Measurements from ENCODE around the gene INKA2. TPM values are rescaled to one million over a fixed set of nuclear protein-coding genes. Genes with fewer than 3 reads are reported as not detected.

INKA2 gene
- total RNA-seq (37.7 TPM), polyA plus RNA-seq (ENCODE audit: insufficient read depth in 1 of 8, insufficient read length in 8 of 8, low replicate concordance in 1 of 8) (10 to 100 TPM; 27.3 to 61.9 (median 44.6) TPM)
- long read RNA-seq, donor 1, full-length matches to known transcripts: 15 of 15 reads
- long read RNA-seq, donor 1, partial matches to known transcripts: 0 of 15 reads
- long read RNA-seq, donor 1, other reads (novel, unspliced or antisense): 0 of 15 reads
- long read RNA-seq, donor 2, full-length matches to known transcripts: 1 of 1 reads
- long read RNA-seq, donor 2, partial matches to known transcripts: 0 of 1 reads
- long read RNA-seq, donor 2, other reads (novel, unspliced or antisense): 0 of 1 reads
- long read RNA-seq, donor 3, full-length matches to known transcripts: 41 of 41 reads
- long read RNA-seq, donor 3, partial matches to known transcripts: 0 of 41 reads
- long read RNA-seq, donor 3, other reads (novel, unspliced or antisense): 0 of 41 reads
- long read RNA-seq, donor 4, full-length matches to known transcripts: 10 of 10 reads
- long read RNA-seq, donor 4, partial matches to known transcripts: 0 of 10 reads
- long read RNA-seq, donor 4, other reads (novel, unspliced or antisense): 0 of 10 reads
- long read RNA-seq, donor 5, full-length matches to known transcripts: 23 of 23 reads
- long read RNA-seq, donor 5, partial matches to known transcripts: 0 of 23 reads
- long read RNA-seq, donor 5, other reads (novel, unspliced or antisense): 0 of 23 reads
- long read RNA-seq, donor 6, full-length matches to known transcripts: 24 of 24 reads
- long read RNA-seq, donor 6, partial matches to known transcripts: 0 of 24 reads
- long read RNA-seq, donor 6, other reads (novel, unspliced or antisense): 0 of 24 reads
- long read RNA-seq, donor 7, full-length matches to known transcripts: 11 of 18 reads
- long read RNA-seq, donor 7, partial matches to known transcripts: 7 of 18 reads
- long read RNA-seq, donor 7, other reads (novel, unspliced or antisense): 0 of 18 reads
- long read RNA-seq, donor 8, full-length matches to known transcripts: 8 of 13 reads
- long read RNA-seq, donor 8, partial matches to known transcripts: 0 of 13 reads
- long read RNA-seq, donor 8, other reads (novel, unspliced or antisense): 5 of 13 reads
- long read RNA-seq, donor 9, full-length matches to known transcripts: 15 of 15 reads
- long read RNA-seq, donor 9, partial matches to known transcripts: 0 of 15 reads
- long read RNA-seq, donor 9, other reads (novel, unspliced or antisense): 0 of 15 reads
- long read RNA-seq, donor 10, full-length matches to known transcripts: 13 of 20 reads
- long read RNA-seq, donor 10, partial matches to known transcripts: 7 of 20 reads
- long read RNA-seq, donor 10, other reads (novel, unspliced or antisense): 0 of 20 reads
- long read RNA-seq, donor 11, full-length matches to known transcripts: 22 of 22 reads
- long read RNA-seq, donor 11, partial matches to known transcripts: 0 of 22 reads
- long read RNA-seq, donor 11, other reads (novel, unspliced or antisense): 0 of 22 reads

DNA sequence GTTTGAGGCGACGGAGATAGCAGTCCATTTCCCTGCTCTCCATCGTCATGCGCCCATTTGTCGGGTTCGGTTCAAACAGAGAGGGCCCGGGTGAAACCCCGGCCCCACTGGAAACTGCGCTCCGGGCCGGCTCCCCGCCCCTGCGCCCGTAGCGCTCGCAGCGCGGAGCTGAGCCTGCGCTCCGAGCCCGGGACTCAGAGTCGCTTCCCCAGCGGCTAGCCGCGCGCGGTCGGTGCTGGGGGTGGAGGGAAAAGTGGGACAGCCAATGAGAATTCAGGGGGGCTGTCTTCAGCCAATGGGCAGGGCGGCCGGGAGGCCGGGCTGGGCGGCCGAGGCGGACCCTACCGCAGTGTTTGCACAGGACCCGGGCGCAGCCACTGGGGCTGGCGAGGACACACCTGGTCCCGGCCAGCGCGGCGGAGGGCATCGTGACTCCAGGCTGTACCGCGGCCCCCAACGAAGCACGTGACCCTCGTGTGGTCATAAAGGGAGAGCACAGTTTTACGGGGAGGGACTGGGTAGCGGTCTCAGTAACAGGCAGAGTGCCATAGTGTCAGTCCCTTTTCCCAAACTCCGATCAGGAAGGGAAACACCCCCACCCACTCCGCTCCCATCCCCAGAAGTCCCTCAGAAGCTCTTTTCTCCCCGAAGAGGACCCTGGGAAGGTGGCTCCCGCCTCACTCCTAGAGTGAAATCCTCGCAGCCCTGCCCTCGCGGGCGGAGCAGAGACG, at the start of gene INKA2:
Gene INKA2, minus strand, starts transcription at position 202 of the 731 bp plus-strand sequence. Its CDS starts 153 bp downstream, at position 49.
- no peaks in the 10 kb centered on the region for H3K9me3 ChIP-seq (replicated peaks; ENCODE audit: control insufficient read depth, low read depth, low read length)
- WGBS (ENCODE audit: insufficient coverage): under 1% methylated on average over 56 of the region's 59 CpGs
- peaks cover 6% of the 10 kb centered on the region for H3K36me3 ChIP-seq (ENCODE audit: control insufficient read depth, insufficient read depth, low read length)
- peak within 1 kb of the TSS; percentile 89 for H3K4me3 ChIP-seq (ENCODE audit: low read length)
- H3K27me3 ChIP-seq (ENCODE audit: control insufficient read depth, insufficient read depth, low read length): peaks cover 11% of the 10 kb centered on the region
- H3K4me1 ChIP-seq (ENCODE audit: control insufficient read depth, insufficient read depth, low read length): peaks cover 69% of the 10 kb centered on the region
- DNase-seq: peak; percentile 95
- H3K27ac ChIP-seq (ENCODE audit: low read length): peak within 1 kb of the TSS; percentile 97

DNA sequence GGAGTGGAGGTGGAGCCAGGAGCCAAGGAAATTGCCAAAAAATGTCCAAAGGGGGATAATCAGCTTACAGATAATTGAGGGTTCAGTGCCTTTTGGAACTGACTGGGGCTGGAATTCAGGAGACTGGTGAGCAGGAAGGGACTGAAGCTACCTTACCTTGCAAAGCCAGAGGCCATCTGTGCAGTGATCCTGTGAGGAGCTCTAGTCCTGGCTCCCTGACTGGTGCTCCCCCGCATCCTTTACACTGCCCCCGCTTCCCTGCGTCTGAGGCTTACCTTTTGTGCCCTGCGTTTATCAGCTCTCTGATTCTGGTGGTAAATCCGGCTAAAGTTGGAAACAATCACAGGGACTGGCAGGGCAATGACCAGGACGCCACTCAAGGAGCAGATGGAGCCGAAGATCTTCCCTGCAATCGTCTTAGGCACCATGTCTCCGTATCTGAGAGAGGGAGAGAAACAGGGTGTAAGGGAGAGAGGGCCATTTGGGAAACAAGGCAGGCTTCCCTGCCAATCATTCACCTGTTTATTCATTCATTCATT, 47.5 kb upstream of the INKA2 start:
- H3K27me3 ChIP-seq (ENCODE audit: control insufficient read depth, insufficient read depth, low read length): peaks cover 6% of the 10 kb centered on the region
- no peak overlapping the region for H3K27ac ChIP-seq (ENCODE audit: low read length)
- H3K4me3 ChIP-seq (ENCODE audit: low read length): no peak overlapping the region
- WGBS (ENCODE audit: insufficient coverage): 71% methylated on average over 5 of the region's 9 CpGs
- no peaks in the 10 kb centered on the region for H3K36me3 ChIP-seq (ENCODE audit: control insufficient read depth, insufficient read depth, low read length)
- no peak for DNase-seq
- H3K9me3 ChIP-seq (replicated peaks; ENCODE audit: control insufficient read depth, low read depth, low read length): no peaks in the 10 kb centered on the region
- H3K4me1 ChIP-seq (ENCODE audit: control insufficient read depth, insufficient read depth, low read length): peaks cover 4% of the 10 kb centered on the region

- no peak overlapping the region for H3K4me3 ChIP-seq (ENCODE audit: low read length)
- no peaks in the 10 kb centered on the region for H3K9me3 ChIP-seq (replicated peaks; ENCODE audit: control insufficient read depth, low read depth, low read length)
- no peak overlapping the region for H3K27ac ChIP-seq (ENCODE audit: low read length)
- WGBS (ENCODE audit: insufficient coverage): no CpG with 5 or more reads among the region's 4 CpGs
- no peaks in the 10 kb centered on the region for H3K36me3 ChIP-seq (ENCODE audit: control insufficient read depth, insufficient read depth, low read length)
- H3K4me1 ChIP-seq (ENCODE audit: control insufficient read depth, insufficient read depth, low read length): peaks cover 4% of the 10 kb centered on the region
- peaks cover 6% of the 10 kb centered on the region for H3K27me3 ChIP-seq (ENCODE audit: control insufficient read depth, insufficient read depth, low read length)
- no peak for DNase-seq
Observed at GRCh38 chr1:111784273-111784901, 45.2 kb upstream of the INKA2 start.

DNA sequence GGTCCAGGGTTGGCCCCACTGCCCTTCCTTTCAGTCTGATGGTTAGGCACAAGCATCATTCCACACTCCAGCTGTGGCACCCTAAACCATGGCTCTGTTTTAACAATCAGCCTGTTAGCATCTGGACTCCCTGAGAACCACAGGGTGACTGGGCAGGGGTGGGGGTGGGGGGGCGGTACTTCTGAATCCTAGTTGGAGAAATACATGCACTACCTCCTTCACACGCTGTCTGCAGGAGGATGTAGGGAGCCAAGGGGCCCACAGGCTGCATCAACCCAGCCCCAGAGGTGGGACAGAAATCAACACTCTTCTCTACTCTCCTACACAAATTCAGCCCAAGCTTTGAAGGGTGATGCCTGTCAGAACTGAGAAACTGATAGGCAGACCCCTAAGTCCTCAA, 40.4 kb upstream of the INKA2 start:
- H3K9me3 ChIP-seq (replicated peaks; ENCODE audit: control insufficient read depth, low read depth, low read length): no peaks in the 10 kb centered on the region
- H3K36me3 ChIP-seq (ENCODE audit: control insufficient read depth, insufficient read depth, low read length): no peaks in the 10 kb centered on the region
- H3K27me3 ChIP-seq (ENCODE audit: control insufficient read depth, insufficient read depth, low read length): no peaks in the 10 kb centered on the region
- H3K4me1 ChIP-seq (ENCODE audit: control insufficient read depth, insufficient read depth, low read length): peaks cover 10% of the 10 kb centered on the region
- H3K27ac ChIP-seq (ENCODE audit: low read length): no peak overlapping the region
- WGBS (ENCODE audit: insufficient coverage): no CpG with 5 or more reads among the region's 2 CpGs
- DNase-seq: no peak
- H3K4me3 ChIP-seq (ENCODE audit: low read length): no peak overlapping the region

GRCh38 chr1:111778541-111779051, 39.4 kb upstream of the INKA2 start:
- no peak for DNase-seq

GRCh38 chr1:111778066-111778465, 38.9 kb upstream of the INKA2 start:
- H3K36me3 ChIP-seq (ENCODE audit: control insufficient read depth, insufficient read depth, low read length): no peaks in the 10 kb centered on the region
- H3K4me3 ChIP-seq (ENCODE audit: low read length): no peak overlapping the region
- no peak overlapping the region for H3K27ac ChIP-seq (ENCODE audit: low read length)
- WGBS (ENCODE audit: insufficient coverage): 82% methylated on average over 5 of the region's 6 CpGs
- DNase-seq: no peak
- no peaks in the 10 kb centered on the region for H3K27me3 ChIP-seq (ENCODE audit: control insufficient read depth, insufficient read depth, low read length)
- H3K4me1 ChIP-seq (ENCODE audit: control insufficient read depth, insufficient read depth, low read length): peaks cover 10% of the 10 kb centered on the region
- no peaks in the 10 kb centered on the region for H3K9me3 ChIP-seq (replicated peaks; ENCODE audit: control insufficient read depth, low read depth, low read length)

More at GRCh38 chr1:111778541-111779051, 39.4 kb upstream of the INKA2 start:
- Histone ChIP-seq H3K36me3 (ENCODE audit: control insufficient read depth, insufficient read depth, low read length) (no peaks in the 10 kb centered on the region), H3K4me1 (ENCODE audit: control insufficient read depth, insufficient read depth, low read length) (peaks cover 10% of the 10 kb centered on the region), H3K9me3 (replicated peaks; ENCODE audit: control insufficient read depth, low read depth, low read length) (no peaks in the 10 kb centered on the region), H3K27me3 (ENCODE audit: control insufficient read depth, insufficient read depth, low read length) (no peaks in the 10 kb centered on the region), H3K4me3 (ENCODE audit: low read length) (no peak overlapping the region), H3K27ac (ENCODE audit: low read length) (no peak overlapping the region)
- WGBS (ENCODE audit: insufficient coverage): 61% methylated on average over 1 of the region's 2 CpGs

- H3K4me1 ChIP-seq (ENCODE audit: control insufficient read depth, insufficient read depth, low read length): peaks cover 10% of the 10 kb centered on the region
- no peaks in the 10 kb centered on the region for H3K27me3 ChIP-seq (ENCODE audit: control insufficient read depth, insufficient read depth, low read length)
- WGBS (ENCODE audit: insufficient coverage): no CpG with 5 or more reads among the region's 1 CpG
- H3K36me3 ChIP-seq (ENCODE audit: control insufficient read depth, insufficient read depth, low read length): no peaks in the 10 kb centered on the region
- no peaks in the 10 kb centered on the region for H3K9me3 ChIP-seq (replicated peaks; ENCODE audit: control insufficient read depth, low read depth, low read length)
- no peak for DNase-seq
- no peak overlapping the region for H3K27ac ChIP-seq (ENCODE audit: low read length)
- no peak overlapping the region for H3K4me3 ChIP-seq (ENCODE audit: low read length)
Observed at GRCh38 chr1:111777301-111777700, 38.1 kb upstream of the INKA2 start.

DNA sequence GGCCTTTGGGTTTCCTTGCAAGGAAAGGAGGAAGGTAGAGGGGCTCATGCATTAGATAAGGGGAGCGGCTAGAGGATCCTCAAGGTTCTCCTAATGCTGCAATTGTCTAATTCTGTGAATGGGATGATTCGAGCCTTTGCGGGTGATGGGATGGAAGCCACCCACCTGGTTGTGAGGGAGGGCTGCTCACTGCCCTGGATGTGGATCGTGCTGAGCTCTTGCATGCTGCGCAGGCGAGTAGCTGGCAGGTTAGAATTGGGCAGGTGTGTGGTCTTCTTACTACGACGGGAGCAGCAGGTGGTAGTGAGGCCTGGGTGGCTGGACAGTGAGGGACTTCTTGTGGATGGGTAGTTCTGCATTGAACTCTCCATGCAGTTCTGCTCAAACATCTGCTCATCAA, 37.7 kb upstream of the INKA2 start:
- WGBS (ENCODE audit: insufficient coverage): 91% methylated on average over 8 of the region's 8 CpGs
- Histone ChIP-seq H3K27ac (ENCODE audit: low read length) (no peak overlapping the region), H3K27me3 (ENCODE audit: control insufficient read depth, insufficient read depth, low read length) (no peaks in the 10 kb centered on the region), H3K36me3 (ENCODE audit: control insufficient read depth, insufficient read depth, low read length) (no peaks in the 10 kb centered on the region), H3K9me3 (replicated peaks; ENCODE audit: control insufficient read depth, low read depth, low read length) (no peaks in the 10 kb centered on the region), H3K4me3 (ENCODE audit: low read length) (no peak overlapping the region), H3K4me1 (ENCODE audit: control insufficient read depth, insufficient read depth, low read length) (peaks cover 10% of the 10 kb centered on the region)
- DNase-seq: no peak

Measured in muscle of leg (tissue), 16 donors.